Fibroblast of the aortic adventitia (primary cell): ENCODE measurements around the gene SHC4. TPM values are rescaled to one million over a fixed set of nuclear protein-coding genes. Genes with fewer than 3 reads are reported as not detected.
"Not testable (repeated sequence)": the region's sequence is repeated elsewhere in the genome, so short reads cannot be mapped to it uniquely, and the experiment has no call there.

Source experiments
- DNase-seq: peaks from one replicate; pipeline ENCODE4 v3.0.0-alpha.2; 2010; ENCODE audit warnings: low read depth
- H3K4me3 ChIP-seq: 2 replicates; pipeline ENCODE4 v1.5.1; 2011; ENCODE audit warnings: low read depth, mild to moderate bottlenecking, control low read depth, low read length, moderate library complexity
- CTCF ChIP-seq: IDR thresholded peaks from 2 replicates; pipeline ENCODE4 v1.5.1; 2011; ENCODE audit warnings: mild to moderate bottlenecking, low read length, control low read depth, inconsistent platforms; ENCODE audit not compliant: insufficient read depth
- total RNA-seq: library from RNA; depleted of rRNA; stranded (reverse); fragments of >200 nt; gene quantifications from 2 replicates; pipeline ENCODE4 v1.2.3, GENCODE V29; 2012; ENCODE audit warnings: low replicate concordance

SHC4 gene
- total RNA-seq, 1 donor = 2.2 TPM

- no peak for DNase-seq
- TF ChIP-seq CTCF = no peak
- H3K4me3 ChIP-seq = no peak overlapping the region
Observed at GRCh38 chr15:48914717-48915116, 49.0 kb downstream of the SHC4 start.

GRCh38 chr15:48913141-48913540, 50.6 kb downstream of the SHC4 start:
- no peak for DNase-seq

GRCh38 chr15:48910554-48910953, 53.2 kb downstream of the SHC4 start:
- H3K4me3 ChIP-seq, DNase-seq: not testable (repeated sequence)

More at GRCh38 chr15:48913141-48913540, 50.6 kb downstream of the SHC4 start:
- no peak overlapping the region for H3K4me3 ChIP-seq
- no peak for TF ChIP-seq CTCF

- not testable (repeated sequence) for H3K4me3 ChIP-seq, DNase-seq
Observed at GRCh38 chr15:48909313-48909712, 54.4 kb downstream of the SHC4 start.

GRCh38 chr15:48905847-48906246, 57.9 kb downstream of the SHC4 start:
- H3K4me3 ChIP-seq = no peak overlapping the region
- TF ChIP-seq CTCF = no peak
- DNase-seq = no peak

GRCh38 chr15:48905216-48905615, 58.5 kb downstream of the SHC4 start:
- no peak for DNase-seq
- no peak for TF ChIP-seq CTCF
- H3K4me3 ChIP-seq = no peak overlapping the region

- DNase-seq = no peak
- H3K4me3 ChIP-seq = no peak overlapping the region
- TF ChIP-seq CTCF = no peak
Observed at GRCh38 chr15:48904758-48905157, 59.0 kb downstream of the SHC4 start.

- TF ChIP-seq CTCF = no peak
- no peak for DNase-seq
- no peak overlapping the region for H3K4me3 ChIP-seq
Observed at GRCh38 chr15:48899793-48900192, 63.9 kb downstream of the SHC4 start.
